ENCODE measurements around the gene FUS. TPM values are rescaled to one million over a fixed set of nuclear protein-coding genes. Genes with fewer than 3 reads are reported as not detected.

FUS gene
- total and polyA plus RNA-seq, 2 donors (not counting 3 experiments of a cell fraction or from before 2014, with no cell fraction given), result 307 to 569 TPM

DNA sequence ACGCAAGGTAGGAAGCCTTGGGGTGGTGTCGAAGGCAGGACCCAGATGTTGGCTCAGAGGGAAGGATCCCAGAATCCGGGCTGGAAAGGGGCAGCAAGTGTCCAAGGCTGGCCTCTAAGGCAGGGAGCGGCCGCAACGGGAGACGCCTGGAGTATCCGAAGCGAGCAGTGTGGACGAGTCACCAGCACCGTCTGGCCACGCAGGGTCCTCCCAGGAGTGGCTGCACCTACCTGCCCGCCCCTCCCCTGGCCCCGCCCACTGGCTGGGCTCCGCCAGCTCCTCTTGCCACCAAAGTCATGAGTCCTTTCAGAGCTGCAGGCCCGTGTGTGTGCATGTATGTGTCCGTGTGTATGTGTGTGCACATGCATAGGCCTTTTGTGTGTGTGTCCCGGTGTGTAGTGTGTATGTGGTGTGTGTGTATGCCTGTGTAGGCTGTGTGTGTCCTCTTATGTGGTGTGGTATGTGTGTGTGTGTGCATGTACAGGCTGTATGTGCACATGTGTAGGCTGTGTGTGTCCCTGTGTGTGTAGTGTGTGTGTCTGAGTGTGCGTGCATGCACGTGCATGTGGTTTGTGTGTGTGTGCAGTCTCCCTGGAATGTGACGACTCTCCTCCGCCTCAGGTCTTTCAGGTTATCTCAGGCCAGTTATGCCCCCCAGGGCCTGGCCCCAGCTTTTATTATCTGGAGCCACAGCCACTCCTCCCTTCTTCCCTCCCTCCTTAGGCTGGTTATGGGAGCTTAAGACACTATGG lies 44.2 kb upstream of the FUS start, which contains the start of gene PRSS8:
Gene PRSS8, minus strand, starts transcription at position 193 of the 752 bp plus-strand sequence. CDS start 229 bp downstream, outside the sequence.
- DNase-seq (ENCODE audit: low read depth, low spot score) (no peak), FAIRE-seq (no peak)
- H3K4me1 ChIP-seq (ENCODE audit: control insufficient read depth, extremely low read depth, insufficient read depth, low read length), result peaks cover 8% of the 10 kb centered on the region
- CTCF ChIA-PET, result interaction anchor here (1.9 to 2.2 kb wide), 2 partner anchors 14 to 18 kb away, joined by 5 to 7 read pairs; partner anchors contain the start of gene KAT8
- no peaks in the 10 kb centered on the region for H3K79me2 ChIP-seq (ENCODE audit: control insufficient read depth, insufficient read depth, low read length)
- H4K20me1 ChIP-seq (replicated peaks; ENCODE audit: control insufficient read depth, extremely low read depth, insufficient read depth, low read length), result no peaks in the 10 kb centered on the region
- intact Hi-C loops (cut with micrococcal nuclease) (no loop called here), dilution Hi-C loops (cut with MboI; ENCODE audit: extremely low pct_ligation_motif_present, low sequenced_read_pairs) (no loop called here)
- no peaks in the 10 kb centered on the region for H3K9me3 ChIP-seq (replicated peaks; ENCODE audit: control insufficient read depth, insufficient read depth, low read length)
- no peak within 1 kb of the TSS for H2AFZ ChIP-seq (ENCODE audit: low read depth, low read length)
- H3K27ac ChIP-seq (ENCODE audit: insufficient read depth, low read depth, low read length), result no peak within 1 kb of the TSS
- no peaks in the 10 kb centered on the region for H3K27me3 ChIP-seq (ENCODE audit: control insufficient read depth in 2 of 2, insufficient read depth in 2 of 2, low read length in 2 of 2)
- H3K4me3 ChIP-seq (replicated peaks in 1 of 3; ENCODE audit: insufficient read depth in 1 of 3, low read depth in 1 of 3, low read length in 3 of 3), result no peak within 1 kb of the TSS
- TF ChIP-seq GATA2 (IDR thresholded peaks at IDR 0.05; ENCODE audit: insufficient read depth, insufficient read length, low read depth, low read length) (no peak), POLR2A (IDR thresholded peaks at IDR 0.05; ENCODE audit: low read depth, low read length) (no peak), JUN (IDR thresholded peaks at IDR 0.05; ENCODE audit: borderline replicate concordance, insufficient read depth, insufficient read length, low read depth) (no peak), EZH2 (IDR thresholded peaks at IDR 0.05; ENCODE audit: borderline replicate concordance, low read depth, low read length, severe bottlenecking) (no peak), POLR2AphosphoS5 (IDR thresholded peaks at IDR 0.05; ENCODE audit: insufficient read depth, low read depth, low read length) (no peak)
- TF ChIP-seq, protein P1, sequence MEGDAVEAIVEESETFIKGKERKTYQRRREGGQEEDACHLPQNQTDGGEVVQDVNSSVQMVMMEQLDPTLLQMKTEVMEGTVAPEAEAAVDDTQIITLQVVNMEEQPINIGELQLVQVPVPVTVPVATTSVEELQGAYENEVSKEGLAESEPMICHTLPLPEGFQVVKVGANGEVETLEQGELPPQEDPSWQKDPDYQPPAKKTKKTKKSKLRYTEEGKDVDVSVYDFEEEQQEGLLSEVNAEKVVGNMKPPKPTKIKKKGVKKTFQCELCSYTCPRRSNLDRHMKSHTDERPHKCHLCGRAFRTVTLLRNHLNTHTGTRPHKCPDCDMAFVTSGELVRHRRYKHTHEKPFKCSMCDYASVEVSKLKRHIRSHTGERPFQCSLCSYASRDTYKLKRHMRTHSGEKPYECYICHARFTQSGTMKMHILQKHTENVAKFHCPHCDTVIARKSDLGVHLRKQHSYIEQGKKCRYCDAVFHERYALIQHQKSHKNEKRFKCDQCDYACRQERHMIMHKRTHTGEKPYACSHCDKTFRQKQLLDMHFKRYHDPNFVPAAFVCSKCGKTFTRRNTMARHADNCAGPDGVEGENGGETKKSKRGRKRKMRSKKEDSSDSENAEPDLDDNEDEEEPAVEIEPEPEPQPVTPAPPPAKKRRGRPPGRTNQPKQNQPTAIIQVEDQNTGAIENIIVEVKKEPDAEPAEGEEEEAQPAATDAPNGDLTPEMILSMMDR (IDR thresholded peaks at IDR 0.05; ENCODE audit: extremely low read depth in 1 of 2, insufficient read depth in 1 of 2, low read depth in 1 of 2, low read length in 2 of 2), result no peak
- no TSS peak for BruUV-seq (replicated peaks)
- no peaks in the 10 kb centered on the region for H3K36me3 ChIP-seq (ENCODE audit: control insufficient read depth in 2 of 2, extremely low read depth in 1 of 2, insufficient read depth in 2 of 2, low read length in 2 of 2)
- no peak within 1 kb of the TSS for H3K9ac ChIP-seq (replicated peaks; ENCODE audit: extremely low read depth, insufficient read depth, low read length)
- no peaks in the 10 kb centered on the region for H3K9me1 ChIP-seq (replicated peaks; ENCODE audit: control insufficient read depth, extremely low read depth, insufficient read depth, low read length)
- H3K4me2 ChIP-seq (ENCODE audit: insufficient read depth, low read length), result no peak within 1 kb of the TSS
- POLR2A ChIA-PET, result no interaction called here
